ENCODE measurements around the gene MAN1C1.
"Not testable (repeated sequence)": the region's sequence is repeated elsewhere in the genome, so short reads cannot be mapped to it uniquely, and the experiment has no call there.

GRCh38 chr1:25588224-25588623 is 28.4 kb upstream of the MAN1C1 start:
- TF ChIP-seq CTCF (IDR thresholded peaks at IDR 0.05; ENCODE audit: low read depth, low read length); POLR2A (IDR thresholded peaks at IDR 0.05; ENCODE audit: extremely low read depth, insufficient read length); MYC (IDR thresholded peaks at IDR 0.05; ENCODE audit: low read depth, low read length): not testable (repeated sequence)

Data from NB4 (cell line).